Brain microvascular endothelial cell (primary cell): ENCODE results near the gene CDK17.

Source experiments
- DNase-seq: peaks from one replicate; pipeline ENCODE4 v3.0.0-alpha.2; 2020
- H3K27ac ChIP-seq: fragments of 250-450 bp; sonication (Bioruptor Pico); 2 replicates; pipeline ENCODE4 v1.5.1; 2020; ENCODE audit warnings: mild to moderate bottlenecking, moderate library complexity
- H3K27me3 ChIP-seq: fragments of 250-450 bp; sonication (Bioruptor Pico); replicated peaks from 2 replicates; pipeline ENCODE4 v1.5.1; 2020; ENCODE audit warnings: mild to moderate bottlenecking
- H3K36me3 ChIP-seq: fragments of 250-450 bp; sonication (Bioruptor Pico); replicated peaks from 2 replicates; pipeline ENCODE4 v1.5.1; 2020; ENCODE audit warnings: mild to moderate bottlenecking
- H3K4me3 ChIP-seq: 2 replicates; pipeline ENCODE4 v1.5.1; 2011; ENCODE audit warnings: low read depth, mild to moderate bottlenecking, control low read depth, low read length, moderate library complexity
- in situ Hi-C: cut with HindIII; loops from 2 replicates; pipeline ENCODE4 v1.10.0; 2017; ENCODE audit warnings: low sequenced_read_pairs, low pct_ligation_motif_present
- TF ChIP-seq, protein P1 (sequence below): IDR thresholded peaks from 2 replicates; pipeline ENCODE4 v1.5.1; 2011; ENCODE audit warnings: low read depth, mild to moderate bottlenecking, moderate library complexity, low read length, control low read depth, inconsistent platforms; ENCODE audit errors: missing control alignments

CDK17 gene

DNA sequence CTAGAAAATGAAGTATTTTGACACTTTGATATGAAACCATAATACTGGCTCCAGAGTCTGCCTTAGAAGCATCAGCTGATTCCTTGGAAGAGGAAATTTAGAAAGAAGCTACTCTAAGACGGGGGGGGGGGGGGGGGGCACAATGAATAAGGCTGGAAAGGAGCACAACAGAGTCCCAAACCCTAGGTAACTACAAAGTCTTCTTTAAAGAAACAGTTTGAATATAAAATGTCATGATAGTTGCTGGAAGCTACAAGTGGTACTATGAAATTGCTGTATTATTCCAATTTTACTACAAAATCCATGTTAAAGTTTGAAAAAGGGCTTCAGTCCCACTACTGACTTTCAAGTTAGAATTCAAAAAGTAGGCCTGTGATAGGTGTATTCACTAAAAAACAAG is 31.6 kb downstream of the CDK17 start:
- TF ChIP-seq, protein P1, sequence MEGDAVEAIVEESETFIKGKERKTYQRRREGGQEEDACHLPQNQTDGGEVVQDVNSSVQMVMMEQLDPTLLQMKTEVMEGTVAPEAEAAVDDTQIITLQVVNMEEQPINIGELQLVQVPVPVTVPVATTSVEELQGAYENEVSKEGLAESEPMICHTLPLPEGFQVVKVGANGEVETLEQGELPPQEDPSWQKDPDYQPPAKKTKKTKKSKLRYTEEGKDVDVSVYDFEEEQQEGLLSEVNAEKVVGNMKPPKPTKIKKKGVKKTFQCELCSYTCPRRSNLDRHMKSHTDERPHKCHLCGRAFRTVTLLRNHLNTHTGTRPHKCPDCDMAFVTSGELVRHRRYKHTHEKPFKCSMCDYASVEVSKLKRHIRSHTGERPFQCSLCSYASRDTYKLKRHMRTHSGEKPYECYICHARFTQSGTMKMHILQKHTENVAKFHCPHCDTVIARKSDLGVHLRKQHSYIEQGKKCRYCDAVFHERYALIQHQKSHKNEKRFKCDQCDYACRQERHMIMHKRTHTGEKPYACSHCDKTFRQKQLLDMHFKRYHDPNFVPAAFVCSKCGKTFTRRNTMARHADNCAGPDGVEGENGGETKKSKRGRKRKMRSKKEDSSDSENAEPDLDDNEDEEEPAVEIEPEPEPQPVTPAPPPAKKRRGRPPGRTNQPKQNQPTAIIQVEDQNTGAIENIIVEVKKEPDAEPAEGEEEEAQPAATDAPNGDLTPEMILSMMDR, result no peak
- H3K4me3 ChIP-seq, result no peak overlapping the region
- no peaks in the 10 kb centered on the region for H3K27me3 ChIP-seq
- no peaks in the 10 kb centered on the region for H3K36me3 ChIP-seq
- no peak overlapping the region for H3K27ac ChIP-seq
- no peak for DNase-seq
- in situ Hi-C loops, result no loop called here

DNA sequence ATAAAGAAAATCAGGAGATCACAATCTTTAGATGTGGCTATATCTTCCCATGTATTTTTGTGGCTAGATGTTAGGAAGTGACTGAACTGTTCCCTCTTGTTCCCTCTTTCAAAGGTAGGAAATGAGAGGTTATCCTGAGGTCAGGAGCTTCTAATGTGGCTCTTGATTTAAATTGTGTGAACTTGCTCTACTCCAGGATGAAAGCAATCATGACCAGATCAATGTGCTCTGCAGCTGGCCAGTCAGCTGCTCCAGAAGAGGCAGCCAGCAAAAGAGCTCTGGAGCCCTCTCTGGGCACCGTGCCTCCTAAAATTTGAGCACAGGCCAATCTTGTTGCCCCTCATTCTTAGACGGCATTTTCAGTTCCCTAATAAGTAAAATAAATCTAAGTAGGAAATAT is 32.0 kb downstream of the CDK17 start:
- TF ChIP-seq, protein P1, result no peak
- H3K27ac ChIP-seq, result no peak overlapping the region
- in situ Hi-C loops, result no loop called here
- no peaks in the 10 kb centered on the region for H3K36me3 ChIP-seq
- no peak for DNase-seq
- no peak overlapping the region for H3K4me3 ChIP-seq
- no peaks in the 10 kb centered on the region for H3K27me3 ChIP-seq

DNA sequence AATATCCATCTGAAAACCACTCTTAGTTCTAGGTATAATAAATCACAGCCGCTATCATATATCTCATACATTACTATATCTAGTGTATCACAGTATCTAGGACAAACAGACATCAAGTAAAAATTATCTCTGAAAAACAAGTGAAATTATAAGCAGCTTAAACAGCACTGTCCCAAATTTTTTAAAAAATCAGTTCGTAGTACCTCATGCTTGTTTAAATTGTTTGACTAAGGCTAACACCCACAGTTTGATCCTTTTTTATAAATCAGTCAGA is 33.9 kb downstream of the CDK17 start:
- no peaks in the 10 kb centered on the region for H3K36me3 ChIP-seq
- no peak for DNase-seq
- in situ Hi-C loops, result no loop called here
- H3K4me3 ChIP-seq, result no peak overlapping the region
- TF ChIP-seq, protein P1, result no peak
- no peak overlapping the region for H3K27ac ChIP-seq
- H3K27me3 ChIP-seq, result no peaks in the 10 kb centered on the region

GRCh38 chr12:96365604-96366380 is 34.4 kb downstream of the CDK17 start:
- Histone ChIP-seq H3K36me3 (no peaks in the 10 kb centered on the region), H3K27me3 (no peaks in the 10 kb centered on the region), H3K4me3 (no peak overlapping the region), H3K27ac (no peak overlapping the region)
- DNase-seq, result no peak
- TF ChIP-seq, protein P1, result no peak
- in situ Hi-C loops, result no loop called here

DNA sequence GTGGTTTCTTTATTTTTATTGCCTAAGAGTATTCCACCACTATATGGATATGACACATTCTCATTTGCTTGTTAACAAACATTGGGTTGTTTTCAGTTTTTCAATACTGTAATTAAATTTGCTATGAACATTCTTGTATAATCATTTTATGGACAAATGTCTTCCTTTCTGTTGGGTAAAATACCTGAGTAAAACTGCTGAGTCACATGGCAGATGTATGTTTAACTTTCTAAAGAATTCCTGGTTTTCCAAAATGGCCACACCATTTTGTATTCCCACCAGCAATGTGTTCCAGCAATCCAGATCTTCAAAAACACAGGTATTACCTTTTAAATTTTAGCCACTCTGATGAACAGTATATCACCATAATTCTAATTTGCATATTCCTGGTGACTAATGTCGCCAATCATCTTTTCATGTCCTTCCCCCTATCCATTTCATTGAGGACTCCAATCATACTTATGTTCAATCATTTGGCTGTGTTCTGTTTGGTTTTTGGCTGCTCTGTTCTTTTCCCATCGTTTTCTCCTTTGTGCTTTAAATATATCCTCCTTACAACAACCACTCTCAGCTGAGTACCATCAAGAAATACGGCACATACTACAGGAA is 36.0 kb downstream of the CDK17 start:
- in situ Hi-C loops, result no loop called here
- no peaks in the 10 kb centered on the region for H3K27me3 ChIP-seq
- DNase-seq, result no peak
- TF ChIP-seq, protein P1, result no peak
- H3K36me3 ChIP-seq, result no peaks in the 10 kb centered on the region
- H3K4me3 ChIP-seq, result no peak overlapping the region
- H3K27ac ChIP-seq, result no peak overlapping the region

DNA sequence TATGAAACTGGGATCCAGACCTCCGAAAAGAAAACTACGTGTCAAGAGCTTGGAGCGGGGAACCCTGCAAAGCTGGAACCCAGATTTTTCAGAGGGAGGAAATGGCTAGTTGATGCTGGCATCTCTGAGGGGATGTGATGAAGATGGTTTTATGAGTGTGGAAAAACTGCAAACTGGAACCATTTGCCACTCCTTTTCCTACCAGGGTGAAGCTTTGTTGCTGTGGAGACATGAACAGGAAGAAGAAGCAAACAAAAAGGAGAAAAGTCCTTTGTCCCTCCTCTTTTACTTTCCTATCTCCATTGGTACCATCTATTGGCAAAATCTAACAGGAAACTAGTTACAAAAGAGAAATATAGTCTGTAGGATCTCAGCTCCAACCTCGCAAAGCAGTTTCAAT is 39.2 kb downstream of the CDK17 start:
- TF ChIP-seq, protein P1, result no peak
- Histone ChIP-seq H3K27me3 (no peaks in the 10 kb centered on the region), H3K36me3 (no peaks in the 10 kb centered on the region), H3K4me3 (no peak overlapping the region), H3K27ac (no peak overlapping the region)
- DNase-seq, result no peak
- in situ Hi-C loops, result no loop called here
